Right atrium auricular region (tissue), 2 donors: ENCODE measurements around the gene ATG5. TPM values are rescaled to one million over a fixed set of nuclear protein-coding genes. Genes with fewer than 3 reads are reported as not detected.

Experiments used
- DNase-seq: peaks from one replicate; pipeline ENCODE4 v3.0.0-alpha.2; 2019; ENCODE audit warnings: low spot score
- H3K27ac ChIP-seq, 2 donors: fragments of 200-600 bp; sonication (generic); 1 replicate in 1 of 2; 2 replicates in 1 of 2; pipeline ENCODE4 v1.5.1; 2016 to 2019
- H3K27me3 ChIP-seq, 2 donors: fragments of 200-600 bp; sonication (generic); one replicate each; pipeline versions ENCODE4 v1.5.1 to v1.6.0; 2017 to 2019
- H3K36me3 ChIP-seq: fragments of 200-600 bp; sonication (generic); one replicate; pipeline ENCODE4 v1.5.1; 2016
- H3K4me1 ChIP-seq, 2 donors: fragments of 200-600 bp; sonication (generic); one replicate each; pipeline versions ENCODE4 v1.5.1 to v1.6.0; 2017 to 2019
- H3K4me3 ChIP-seq, 2 donors: fragments of 200-600 bp; sonication (generic); 1 replicate in 1 of 2; 2 replicates in 1 of 2; pipeline ENCODE4 v1.5.1; 2017 to 2019; ENCODE audit warnings: mild to moderate bottlenecking in 1 of 2, moderate library complexity in 1 of 2
- H3K9me3 ChIP-seq, 2 donors: fragments of 200-600 bp; sonication (generic); one replicate each; pipeline ENCODE4 v1.5.1; 2019
- total RNA-seq, 2 donors: library from RNA; depleted of rRNA; stranded (reverse); fragments of >200 nt; gene quantifications; one replicate each; pipeline ENCODE4 v1.1.0, GENCODE V29; 2016
- TF ChIP-seq, protein P1 (sequence below), 2 donors: fragments of 200-600 bp; sonication (generic); IDR thresholded peaks; one replicate each; pipeline ENCODE4 v1.5.1; 2019; ENCODE audit warnings: antibody characterized with exemption in 2 of 2

The ATG5 gene
- total RNA-seq, 2 donors from 2014 or later: 11.0 to 18.0 TPM

DNA sequence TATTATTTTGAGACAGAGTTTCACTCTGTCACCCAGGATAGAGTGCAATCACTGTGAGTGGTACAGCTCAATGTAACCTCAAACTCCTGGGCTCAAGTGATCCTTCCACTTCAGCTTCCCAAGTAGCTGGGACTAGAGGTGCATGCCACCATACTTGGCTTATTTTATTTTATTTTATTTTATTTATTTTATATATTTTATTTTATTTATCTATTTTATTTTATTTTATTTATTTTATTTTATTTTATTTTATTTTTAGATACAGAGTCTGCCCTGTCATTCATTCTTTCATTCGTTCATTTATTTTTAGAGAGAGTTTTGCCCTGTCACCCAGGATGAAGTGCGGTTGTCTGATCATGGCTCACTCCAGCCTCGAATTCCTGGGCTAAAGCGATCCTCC, 35.5 kb downstream of the ATG5 start:
- no peak for DNase-seq
- Histone ChIP-seq H3K27me3 (no peaks in the 10 kb centered on the region), H3K27ac (no peak overlapping the region), H3K36me3 (peaks cover 15% of the 10 kb centered on the region), H3K9me3 (no peaks in the 10 kb centered on the region), H3K4me1 (no peaks in the 10 kb centered on the region), H3K4me3 (no peak overlapping the region)
- TF ChIP-seq, protein P1, sequence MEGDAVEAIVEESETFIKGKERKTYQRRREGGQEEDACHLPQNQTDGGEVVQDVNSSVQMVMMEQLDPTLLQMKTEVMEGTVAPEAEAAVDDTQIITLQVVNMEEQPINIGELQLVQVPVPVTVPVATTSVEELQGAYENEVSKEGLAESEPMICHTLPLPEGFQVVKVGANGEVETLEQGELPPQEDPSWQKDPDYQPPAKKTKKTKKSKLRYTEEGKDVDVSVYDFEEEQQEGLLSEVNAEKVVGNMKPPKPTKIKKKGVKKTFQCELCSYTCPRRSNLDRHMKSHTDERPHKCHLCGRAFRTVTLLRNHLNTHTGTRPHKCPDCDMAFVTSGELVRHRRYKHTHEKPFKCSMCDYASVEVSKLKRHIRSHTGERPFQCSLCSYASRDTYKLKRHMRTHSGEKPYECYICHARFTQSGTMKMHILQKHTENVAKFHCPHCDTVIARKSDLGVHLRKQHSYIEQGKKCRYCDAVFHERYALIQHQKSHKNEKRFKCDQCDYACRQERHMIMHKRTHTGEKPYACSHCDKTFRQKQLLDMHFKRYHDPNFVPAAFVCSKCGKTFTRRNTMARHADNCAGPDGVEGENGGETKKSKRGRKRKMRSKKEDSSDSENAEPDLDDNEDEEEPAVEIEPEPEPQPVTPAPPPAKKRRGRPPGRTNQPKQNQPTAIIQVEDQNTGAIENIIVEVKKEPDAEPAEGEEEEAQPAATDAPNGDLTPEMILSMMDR (IDR thresholded peaks at IDR 0.05): no peak

DNA sequence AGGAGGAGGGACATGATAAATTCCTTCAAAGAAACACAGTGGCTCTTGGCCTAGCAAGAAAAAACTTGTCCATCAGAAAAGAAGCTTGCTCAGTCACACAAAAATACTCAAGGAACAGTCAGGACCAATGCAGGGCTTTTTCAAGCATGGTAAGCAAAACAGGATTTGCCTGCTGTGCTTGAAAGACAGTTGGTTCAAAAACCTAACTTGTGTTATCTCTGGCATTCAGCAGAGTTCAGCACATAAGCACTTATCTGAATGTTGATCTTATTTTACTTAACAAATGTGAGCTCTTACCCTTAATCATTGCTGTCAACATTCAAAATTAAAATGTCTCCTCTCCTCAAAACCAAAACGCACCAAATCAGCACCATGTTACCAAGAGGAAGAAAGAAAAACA, 38.3 kb downstream of the ATG5 start:
- H3K4me3 ChIP-seq: no peak overlapping the region
- no peak for DNase-seq
- TF ChIP-seq, protein P1 (IDR thresholded peaks at IDR 0.05): no peak
- H3K27me3 ChIP-seq: no peaks in the 10 kb centered on the region
- H3K36me3 ChIP-seq: peaks cover 10% of the 10 kb centered on the region
- no peaks in the 10 kb centered on the region for H3K4me1 ChIP-seq
- H3K9me3 ChIP-seq: no peaks in the 10 kb centered on the region
- H3K27ac ChIP-seq: no peak overlapping the region

GRCh38 chr6:106286746-106287145, 38.8 kb downstream of the ATG5 start:
- Histone ChIP-seq H3K4me1 (no peaks in the 10 kb centered on the region), H3K36me3 (peaks cover 6% of the 10 kb centered on the region), H3K27me3 (no peaks in the 10 kb centered on the region), H3K4me3 (no peak overlapping the region), H3K9me3 (no peaks in the 10 kb centered on the region), H3K27ac (no peak overlapping the region)
- TF ChIP-seq, protein P1 (IDR thresholded peaks at IDR 0.05): no peak
- DNase-seq: no peak

GRCh38 chr6:106283481-106283880, 42.1 kb downstream of the ATG5 start:
- no peak overlapping the region for H3K27ac ChIP-seq
- H3K36me3 ChIP-seq: peaks cover 9% of the 10 kb centered on the region
- H3K4me3 ChIP-seq: no peak overlapping the region
- H3K27me3 ChIP-seq: no peaks in the 10 kb centered on the region
- DNase-seq: no peak
- no peaks in the 10 kb centered on the region for H3K9me3 ChIP-seq
- TF ChIP-seq, protein P1 (IDR thresholded peaks at IDR 0.05): no peak
- H3K4me1 ChIP-seq: no peaks in the 10 kb centered on the region

DNA sequence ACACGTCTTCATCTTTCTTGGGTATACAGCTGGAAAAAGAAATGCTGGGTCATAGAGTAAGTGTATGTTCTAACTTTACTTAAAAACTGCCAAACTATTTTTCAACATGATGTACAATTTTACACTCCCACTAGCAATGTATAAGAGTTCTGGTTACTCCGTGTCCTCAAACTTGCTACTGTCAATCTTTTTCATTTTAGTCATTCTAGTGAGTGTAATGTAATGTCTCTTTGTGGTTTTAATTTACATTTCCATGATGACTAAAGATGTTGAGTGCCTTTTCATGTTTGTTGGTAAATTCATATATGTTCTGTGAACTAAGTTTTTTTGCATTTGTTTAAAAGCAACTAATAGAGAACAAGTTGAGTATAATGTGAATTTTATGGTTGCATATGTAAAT, 43.9 kb downstream of the ATG5 start:
- H3K4me1 ChIP-seq: no peaks in the 10 kb centered on the region

GRCh38 chr6:106281088-106281487, 44.5 kb downstream of the ATG5 start:
- TF ChIP-seq, protein P1 (IDR thresholded peaks at IDR 0.05): no peak
- H3K4me1 ChIP-seq: no peaks in the 10 kb centered on the region
- H3K4me3 ChIP-seq: no peak overlapping the region
- DNase-seq: no peak
- no peaks in the 10 kb centered on the region for H3K27me3 ChIP-seq
- no peak overlapping the region for H3K27ac ChIP-seq
- peaks cover 11% of the 10 kb centered on the region for H3K36me3 ChIP-seq
- H3K9me3 ChIP-seq: no peaks in the 10 kb centered on the region

More for the DNA sequence above, 43.9 kb downstream of the ATG5 start:
- H3K4me3 ChIP-seq: no peak overlapping the region
- no peak for DNase-seq
- TF ChIP-seq, protein P1 (IDR thresholded peaks at IDR 0.05): no peak
- no peak overlapping the region for H3K27ac ChIP-seq
- no peaks in the 10 kb centered on the region for H3K9me3 ChIP-seq
- peaks cover 11% of the 10 kb centered on the region for H3K36me3 ChIP-seq
- no peaks in the 10 kb centered on the region for H3K27me3 ChIP-seq
